ENCODE measurements around the gene ZNF284.

DNA sequence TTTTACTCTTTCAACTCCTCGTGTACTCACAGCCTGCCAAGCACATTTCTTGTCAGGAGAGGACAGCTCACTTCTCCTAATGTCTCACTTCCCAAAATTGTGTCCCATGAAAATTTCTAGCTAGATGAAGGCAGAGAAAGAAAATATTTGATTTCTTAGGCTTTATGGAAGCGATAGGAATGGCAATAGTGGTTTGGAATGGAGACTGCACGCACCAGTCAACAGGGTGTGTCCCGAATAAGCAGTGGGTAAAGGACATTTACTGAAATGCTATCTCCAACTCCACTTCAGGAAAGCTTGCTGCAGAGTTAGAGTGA is 47.1 kb upstream of the ZNF284 start:
- TF ChIP-seq REST (IDR thresholded peaks at IDR 0.05) (no peak), SMC3 (IDR thresholded peaks at IDR 0.05) (no peak), MYC (IDR thresholded peaks at IDR 0.05; ENCODE audit: borderline replicate concordance, low read length) (no peak), POLR2A (IDR thresholded peaks at IDR 0.05; ENCODE audit: low read length) (no peak), RFX5 (IDR thresholded peaks at IDR 0.05) (no peak), NR3C1 (IDR thresholded peaks at IDR 0.05) (no peak), RCOR1 (IDR thresholded peaks at IDR 0.05; ENCODE audit: low read depth, low read length) (no peak)
- TF ChIP-seq, protein P1, sequence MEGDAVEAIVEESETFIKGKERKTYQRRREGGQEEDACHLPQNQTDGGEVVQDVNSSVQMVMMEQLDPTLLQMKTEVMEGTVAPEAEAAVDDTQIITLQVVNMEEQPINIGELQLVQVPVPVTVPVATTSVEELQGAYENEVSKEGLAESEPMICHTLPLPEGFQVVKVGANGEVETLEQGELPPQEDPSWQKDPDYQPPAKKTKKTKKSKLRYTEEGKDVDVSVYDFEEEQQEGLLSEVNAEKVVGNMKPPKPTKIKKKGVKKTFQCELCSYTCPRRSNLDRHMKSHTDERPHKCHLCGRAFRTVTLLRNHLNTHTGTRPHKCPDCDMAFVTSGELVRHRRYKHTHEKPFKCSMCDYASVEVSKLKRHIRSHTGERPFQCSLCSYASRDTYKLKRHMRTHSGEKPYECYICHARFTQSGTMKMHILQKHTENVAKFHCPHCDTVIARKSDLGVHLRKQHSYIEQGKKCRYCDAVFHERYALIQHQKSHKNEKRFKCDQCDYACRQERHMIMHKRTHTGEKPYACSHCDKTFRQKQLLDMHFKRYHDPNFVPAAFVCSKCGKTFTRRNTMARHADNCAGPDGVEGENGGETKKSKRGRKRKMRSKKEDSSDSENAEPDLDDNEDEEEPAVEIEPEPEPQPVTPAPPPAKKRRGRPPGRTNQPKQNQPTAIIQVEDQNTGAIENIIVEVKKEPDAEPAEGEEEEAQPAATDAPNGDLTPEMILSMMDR (IDR thresholded peaks at IDR 0.05) = no peak

Measured in A549 (cell line).